ENCODE results near the gene POLR2E.

POLR2E gene

GRCh38 chr19:1041835-1042685 lies 53.1 kb downstream of the POLR2E start:
- H2BK5ac ChIP-seq (ENCODE audit: low read depth, low read length, poor library complexity), result no peak overlapping the region
- WGBS (ENCODE audit: extremely low coverage, insufficient coverage, insufficient read length), result no CpG with 5 or more reads among the region's 43 CpGs
- peaks cover 38 to 39% of the 10 kb centered on the region in 2 experiments for H3K36me3 ChIP-seq (ENCODE audit: control insufficient read depth in 1 of 2, insufficient read depth in 2 of 2, low read length in 2 of 2)
- no peak overlapping the region for H4K12ac ChIP-seq (ENCODE audit: low read depth, low read length)
- H2BK12ac ChIP-seq (ENCODE audit: low read length), result no peak overlapping the region
- H2AFZ ChIP-seq (ENCODE audit: insufficient read depth, low read length, poor library complexity), result no peak overlapping the region
- H3K27ac ChIP-seq (ENCODE audit: low read depth, low read length), result no peak overlapping the region
- no peak overlapping the region for H3K4me2 ChIP-seq (ENCODE audit: low read length)
- peaks cover 3% of the 10 kb centered on the region for H3K9me3 ChIP-seq (ENCODE audit: insufficient read depth, low read depth, low read length)
- no peak overlapping the region for H2BK120ac ChIP-seq (ENCODE audit: insufficient read depth, low read length, poor library complexity)
- peak in 1 of 2 donors; percentile 71 for DNase-seq
- no peak overlapping the region for H3K9ac ChIP-seq (ENCODE audit: low read length)
- H4K91ac ChIP-seq (ENCODE audit: low read depth, low read length), result no peak overlapping the region
- no peaks in the 10 kb centered on the region for H3K79me1 ChIP-seq (ENCODE audit: low read length)
- H2AK5ac ChIP-seq (ENCODE audit: low read length), result no peak overlapping the region
- no peak overlapping the region for H3K18ac ChIP-seq (ENCODE audit: low read length)
- H3K4ac ChIP-seq (ENCODE audit: low read depth, low read length), result no peak overlapping the region
- no peak overlapping the region for H3K23ac ChIP-seq (ENCODE audit: low read length)
- peaks cover 3 to 8% of the 10 kb centered on the region in 2 experiments for H3K4me1 ChIP-seq (ENCODE audit: control insufficient read depth in 1 of 2, insufficient read depth in 2 of 2, low read length in 2 of 2)
- no peaks in the 10 kb centered on the region for H3K27me3 ChIP-seq (ENCODE audit: insufficient read depth, low read length)
- H3K4me3 ChIP-seq (ENCODE audit: low read depth, low read length), result no peak overlapping the region
- H3K14ac ChIP-seq (ENCODE audit: low read length), result no peak overlapping the region
- no peak overlapping the region for H4K8ac ChIP-seq (ENCODE audit: low read depth, low read length)
- no peaks in the 10 kb centered on the region for H3K79me2 ChIP-seq (ENCODE audit: control insufficient read depth, insufficient read depth, low read length, poor library complexity)

DNA sequence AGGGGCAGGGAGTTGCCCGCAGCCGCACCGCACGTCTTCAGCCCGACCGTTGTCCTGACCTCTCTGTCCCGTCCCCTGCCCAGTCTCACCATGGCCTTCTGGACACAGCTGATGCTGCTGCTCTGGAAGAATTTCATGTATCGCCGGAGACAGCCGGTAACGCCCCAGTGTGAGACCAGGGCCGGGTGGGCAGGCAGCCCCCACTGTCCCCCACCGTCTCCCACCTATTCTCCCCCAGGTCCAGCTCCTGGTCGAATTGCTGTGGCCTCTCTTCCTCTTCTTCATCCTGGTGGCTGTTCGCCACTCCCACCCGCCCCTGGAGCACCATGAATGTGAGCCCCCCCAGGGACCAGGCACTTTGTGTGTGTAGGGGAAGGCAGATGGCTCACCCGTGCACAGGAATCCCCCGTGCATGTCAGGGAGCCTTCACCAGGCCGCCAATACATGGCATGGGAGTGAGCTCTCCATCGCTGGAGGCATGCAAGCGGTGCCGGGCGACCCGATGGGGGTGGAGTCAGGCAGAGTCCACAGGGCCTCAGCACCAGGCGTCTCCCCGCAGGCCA lies 53.8 kb downstream of the POLR2E start:
- no CpG with 5 or more reads among the region's 26 CpGs for WGBS (ENCODE audit: extremely low coverage, insufficient coverage, insufficient read length)
- Histone ChIP-seq H3K14ac (ENCODE audit: low read length) (no peak overlapping the region), H3K27ac (ENCODE audit: low read depth, low read length) (no peak overlapping the region), H3K23ac (ENCODE audit: low read length) (no peak overlapping the region), H4K8ac (ENCODE audit: low read depth, low read length) (no peak overlapping the region), H3K79me1 (ENCODE audit: low read length) (no peaks in the 10 kb centered on the region), H3K9me3 (ENCODE audit: insufficient read depth, low read depth, low read length) (peaks cover 3% of the 10 kb centered on the region), H2AK5ac (ENCODE audit: low read length) (no peak overlapping the region), H2BK12ac (ENCODE audit: low read length) (no peak overlapping the region), H3K9ac (ENCODE audit: low read length) (no peak overlapping the region), H3K4me1 (ENCODE audit: control insufficient read depth in 1 of 2, insufficient read depth in 2 of 2, low read length in 2 of 2) (peaks cover 3 to 8% of the 10 kb centered on the region in 2 experiments), H3K36me3 (ENCODE audit: control insufficient read depth in 1 of 2, insufficient read depth in 2 of 2, low read length in 2 of 2) (peaks cover 36 to 39% of the 10 kb centered on the region in 2 experiments), H2BK5ac (ENCODE audit: low read depth, low read length, poor library complexity) (no peak overlapping the region), H4K91ac (ENCODE audit: low read depth, low read length) (no peak overlapping the region), H3K27me3 (ENCODE audit: insufficient read depth, low read length) (no peaks in the 10 kb centered on the region), H2BK120ac (ENCODE audit: insufficient read depth, low read length, poor library complexity) (no peak overlapping the region), H3K79me2 (ENCODE audit: control insufficient read depth, insufficient read depth, low read length, poor library complexity) (no peaks in the 10 kb centered on the region), H4K12ac (ENCODE audit: low read depth, low read length) (no peak overlapping the region), H2AFZ (ENCODE audit: insufficient read depth, low read length, poor library complexity) (no peak overlapping the region), H3K18ac (ENCODE audit: low read length) (no peak overlapping the region), H3K4me3 (ENCODE audit: low read depth, low read length) (no peak overlapping the region), H3K4ac (ENCODE audit: low read depth, low read length) (no peak overlapping the region), H3K4me2 (ENCODE audit: low read length) (peak overlapping the region; percentile 63)
- no peak for DNase-seq

DNA sequence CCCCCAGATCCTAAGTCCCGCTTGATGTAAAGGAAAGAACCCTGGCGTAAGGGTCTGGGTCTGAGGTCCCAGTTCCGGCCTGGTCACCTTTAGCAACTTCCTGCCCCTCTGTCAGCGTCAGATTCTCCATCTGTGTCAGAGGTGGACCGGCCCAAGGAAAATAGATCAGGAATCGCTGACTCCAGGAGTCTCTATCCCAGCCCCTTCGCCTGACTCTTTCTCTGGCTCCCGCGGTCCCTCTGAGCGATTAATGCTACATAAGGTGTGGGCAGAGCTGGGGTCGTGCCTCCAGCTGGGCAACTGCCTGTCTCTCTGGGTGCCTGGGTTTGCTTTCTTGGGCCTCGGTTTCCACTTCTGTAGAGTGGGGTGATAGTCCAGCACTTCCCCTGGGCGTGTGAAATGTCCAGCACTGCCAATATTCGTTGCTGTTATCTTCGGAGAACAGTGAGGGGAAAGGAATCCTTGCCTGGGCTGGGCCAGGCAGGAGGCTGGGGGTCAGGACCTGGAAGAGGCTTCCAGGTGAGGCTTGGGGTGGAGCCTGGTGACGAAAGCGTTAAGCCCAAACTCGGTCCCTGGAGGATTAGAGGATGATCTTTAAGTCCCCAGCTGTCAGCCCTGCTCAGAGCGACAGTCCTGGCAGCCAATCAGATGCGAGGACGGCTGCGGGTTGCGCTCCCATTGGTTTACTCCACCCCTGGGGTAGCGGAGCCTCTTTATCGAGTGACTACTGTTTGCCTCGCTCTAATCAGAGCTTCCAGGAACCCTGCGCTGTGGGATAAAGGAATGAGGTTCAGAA lies 54.5 kb downstream of the POLR2E start:
- peak overlapping the region; percentile 7 for H3K18ac ChIP-seq (ENCODE audit: low read length)
- peak overlapping the region; percentile 63 for H3K4me2 ChIP-seq (ENCODE audit: low read length)
- H3K9ac ChIP-seq (ENCODE audit: low read length), result peak overlapping the region; percentile 6
- H3K14ac ChIP-seq (ENCODE audit: low read length), result no peak overlapping the region
- H3K36me3 ChIP-seq (ENCODE audit: control insufficient read depth in 1 of 2, insufficient read depth in 2 of 2, low read length in 2 of 2), result peaks cover 40 to 43% of the 10 kb centered on the region in 2 experiments
- no peaks in the 10 kb centered on the region for H3K79me1 ChIP-seq (ENCODE audit: low read length)
- peaks cover 3 to 8% of the 10 kb centered on the region in 2 experiments for H3K4me1 ChIP-seq (ENCODE audit: control insufficient read depth in 1 of 2, insufficient read depth in 2 of 2, low read length in 2 of 2)
- H2BK12ac ChIP-seq (ENCODE audit: low read length), result no peak overlapping the region
- H2AFZ ChIP-seq (ENCODE audit: insufficient read depth, low read length, poor library complexity), result no peak overlapping the region
- DNase-seq, result peak; percentile 89 to 94
- no CpG with 5 or more reads among the region's 27 CpGs for WGBS (ENCODE audit: extremely low coverage, insufficient coverage, insufficient read length)
- H4K91ac ChIP-seq (ENCODE audit: low read depth, low read length), result peak overlapping the region; percentile 9
- no peak overlapping the region for H3K4ac ChIP-seq (ENCODE audit: low read depth, low read length)
- H4K8ac ChIP-seq (ENCODE audit: low read depth, low read length), result no peak overlapping the region
- no peaks in the 10 kb centered on the region for H3K27me3 ChIP-seq (ENCODE audit: insufficient read depth, low read length)
- H3K9me3 ChIP-seq (ENCODE audit: insufficient read depth, low read depth, low read length), result no peaks in the 10 kb centered on the region
- no peak overlapping the region for H4K12ac ChIP-seq (ENCODE audit: low read depth, low read length)
- no peak overlapping the region for H2AK5ac ChIP-seq (ENCODE audit: low read length)
- no peak overlapping the region for H3K4me3 ChIP-seq (ENCODE audit: low read depth, low read length)
- no peak overlapping the region for H3K23ac ChIP-seq (ENCODE audit: low read length)
- no peaks in the 10 kb centered on the region for H3K79me2 ChIP-seq (ENCODE audit: control insufficient read depth, insufficient read depth, low read length, poor library complexity)
- no peak overlapping the region for H2BK120ac ChIP-seq (ENCODE audit: insufficient read depth, low read length, poor library complexity)
- peak overlapping the region; percentile 33 for H3K27ac ChIP-seq (ENCODE audit: low read depth, low read length)
- no peak overlapping the region for H2BK5ac ChIP-seq (ENCODE audit: low read depth, low read length, poor library complexity)

DNA sequence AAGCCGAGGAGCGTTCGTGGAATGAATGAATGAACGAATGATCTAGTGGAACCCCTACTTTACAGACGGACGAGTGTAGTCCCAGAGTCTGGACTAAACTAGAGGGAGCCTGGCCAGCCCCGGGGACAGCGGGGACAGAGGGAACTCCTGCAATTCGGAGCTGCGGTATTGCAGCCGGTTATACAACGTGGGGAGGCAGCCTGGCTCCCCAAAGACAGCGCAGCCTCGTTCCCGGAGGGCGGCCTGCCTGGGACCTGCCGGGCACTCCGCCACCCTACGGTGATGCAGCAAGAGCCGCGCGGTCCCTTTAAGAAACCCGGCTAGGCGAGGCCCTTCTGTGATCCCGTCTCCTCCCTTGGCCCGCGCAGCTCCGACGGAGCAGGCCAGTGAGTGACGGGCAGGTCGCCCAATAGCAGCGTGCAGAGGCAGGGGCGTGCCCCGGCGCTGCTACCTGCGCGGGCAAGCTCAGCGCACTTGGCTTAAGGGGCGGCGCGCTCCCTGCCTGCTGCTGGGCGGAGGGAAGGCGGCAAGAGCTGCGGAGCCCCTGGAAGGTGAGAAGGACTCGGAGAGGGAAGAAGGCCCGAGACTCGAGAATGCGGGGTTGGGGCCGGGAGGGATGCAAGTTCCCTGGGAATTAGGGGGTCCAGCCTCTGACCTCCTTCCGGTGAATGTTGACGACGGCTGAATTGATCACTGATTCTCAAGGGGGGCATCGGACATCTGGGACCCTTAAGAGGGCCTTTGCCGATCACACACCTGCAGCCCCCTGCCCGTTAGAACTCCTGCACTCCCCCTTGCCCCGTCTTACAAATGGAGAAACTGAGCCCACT lies 55.3 kb downstream of the POLR2E start, which contains the start of gene ABCA7:
TSS of gene ABCA7 (plus strand) at position 462 of the 830 bp plus-strand sequence. CDS start 1,255 bp downstream, outside the sequence.
- Histone ChIP-seq H3K9me3 (ENCODE audit: insufficient read depth, low read depth, low read length) (no peaks in the 10 kb centered on the region), H3K27me3 (ENCODE audit: insufficient read depth, low read length) (no peaks in the 10 kb centered on the region), H4K91ac (ENCODE audit: low read depth, low read length) (peak within 1 kb of the TSS; percentile 9), H2BK5ac (ENCODE audit: low read depth, low read length, poor library complexity) (no peak within 1 kb of the TSS), H3K36me3 (ENCODE audit: control insufficient read depth in 1 of 2, insufficient read depth in 2 of 2, low read length in 2 of 2) (peaks cover 43 to 48% of the 10 kb centered on the region in 2 experiments), H3K79me1 (ENCODE audit: low read length) (no peaks in the 10 kb centered on the region), H4K8ac (ENCODE audit: low read depth, low read length) (peak within 1 kb of the TSS; percentile 31), H2BK120ac (ENCODE audit: insufficient read depth, low read length, poor library complexity) (no peak within 1 kb of the TSS), H4K12ac (ENCODE audit: low read depth, low read length) (peak within 1 kb of the TSS; percentile 2), H3K4me3 (ENCODE audit: low read depth, low read length) (peak within 1 kb of the TSS; percentile 72), H3K4me2 (ENCODE audit: low read length) (peak within 1 kb of the TSS; percentile 63), H2BK12ac (ENCODE audit: low read length) (no peak within 1 kb of the TSS), H3K23ac (ENCODE audit: low read length) (no peak within 1 kb of the TSS), H3K18ac (ENCODE audit: low read length) (peak within 1 kb of the TSS; percentile 7), H3K4ac (ENCODE audit: low read depth, low read length) (no peak within 1 kb of the TSS), H3K14ac (ENCODE audit: low read length) (peak within 1 kb of the TSS; percentile 25), H2AFZ (ENCODE audit: insufficient read depth, low read length, poor library complexity) (peak within 1 kb of the TSS; percentile 23), H2AK5ac (ENCODE audit: low read length) (no peak within 1 kb of the TSS), H3K4me1 (ENCODE audit: control insufficient read depth in 1 of 2, insufficient read depth in 2 of 2, low read length in 2 of 2) (peaks cover 3 to 8% of the 10 kb centered on the region in 2 experiments), H3K9ac (ENCODE audit: low read length) (peak within 1 kb of the TSS; percentile 70), H3K27ac (ENCODE audit: low read depth, low read length) (peak within 1 kb of the TSS; percentile 33), H3K79me2 (ENCODE audit: control insufficient read depth, insufficient read depth, low read length, poor library complexity) (no peaks in the 10 kb centered on the region)
- DNase-seq, result peak; percentile 99 to 100
- WGBS (ENCODE audit: extremely low coverage, insufficient coverage, insufficient read length), result no CpG with 5 or more reads among the region's 56 CpGs

Data from trophoblast cell (in vitro differentiated cells and primary cell).